ENCODE measurements around the gene ABCC5. TPM values are rescaled to one million over a fixed set of nuclear protein-coding genes. Genes with fewer than 3 reads are reported as not detected.
"Not testable (repeated sequence)": the region's sequence is repeated elsewhere in the genome, so short reads cannot be mapped to it uniquely, and the experiment has no call there.

Gene ABCC5
- total and polyA plus RNA-seq, 2 of the 8 experiments (the other 6 are each of a cell fraction or from before 2014, with no cell fraction given): 25.3 to 40.8 TPM

DNA sequence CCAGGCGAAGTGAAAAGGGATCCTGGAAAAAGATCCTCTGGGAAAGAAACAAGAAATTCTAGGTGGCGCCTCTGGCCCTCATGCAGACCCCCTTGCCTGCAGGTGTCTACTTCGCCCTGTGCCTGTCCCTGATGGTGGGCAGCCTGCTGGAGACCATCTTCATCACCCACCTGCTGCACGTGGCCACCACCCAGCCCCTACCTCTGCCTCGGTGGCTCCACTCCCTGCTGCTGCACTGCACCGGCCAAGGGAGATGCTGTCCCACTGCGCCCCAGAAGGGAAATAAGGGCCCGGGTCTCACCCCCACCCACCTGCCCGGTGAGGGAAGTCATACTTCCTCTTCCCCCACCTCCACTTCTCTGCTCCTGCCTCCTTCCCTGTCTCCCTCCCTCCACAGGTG is 20.6 kb upstream of the ABCC5 start:
- H3K4me3 ChIP-seq (ENCODE audit: extremely low read depth in 1 of 4, insufficient read depth in 2 of 4, low read depth in 3 of 4, low read length in 4 of 4); H4K91ac ChIP-seq (replicated peaks; ENCODE audit: insufficient read length, low read length); FAIRE-seq; POLR2A ChIA-PET (ENCODE audit: partially characterized antibody); H4K20me1 ChIP-seq (replicated peaks in 1 of 2; ENCODE audit: control insufficient read depth in 1 of 2, insufficient read depth in 2 of 2, low read length in 2 of 2); H2BK20ac ChIP-seq (ENCODE audit: low read length); H3K36me3 ChIP-seq (ENCODE audit: control insufficient read depth in 2 of 4, insufficient read depth in 4 of 4, low read length in 3 of 4); H3K23ac ChIP-seq (ENCODE audit: insufficient read length); H2BK120ac ChIP-seq (replicated peaks; ENCODE audit: low read depth, low read length); H2BK12ac ChIP-seq (ENCODE audit: low read depth, low read length); H2BK15ac ChIP-seq (ENCODE audit: low read length); H3K9ac ChIP-seq (replicated peaks in 1 of 4; ENCODE audit: extremely low read depth in 1 of 4, low read depth in 3 of 4, low read length in 3 of 4); H3K9me3 ChIP-seq (ENCODE audit: insufficient read depth in 2 of 2, low read depth in 1 of 2, low read length in 1 of 2); CTCF ChIA-PET (ENCODE audit: partially characterized antibody); DNase-seq (ENCODE audit: low read depth in 1 of 2, low spot score in 2 of 2); H3K4me1 ChIP-seq (replicated peaks in 1 of 4; ENCODE audit: control insufficient read depth in 3 of 4, insufficient read depth in 4 of 4, low read length in 3 of 4); H3K56ac ChIP-seq (replicated peaks; ENCODE audit: insufficient read length, low read depth, low read length); H3K14ac ChIP-seq (ENCODE audit: insufficient read length); H2AFZ ChIP-seq (ENCODE audit: low read length); H3K4ac ChIP-seq (replicated peaks; ENCODE audit: insufficient read length, low read depth, low read length); H2AK5ac ChIP-seq (ENCODE audit: low read depth, low read length); H3K27ac ChIP-seq (ENCODE audit: low read depth, low read length); H3K23me2 ChIP-seq (ENCODE audit: low read depth, low read length); H3K27me3 ChIP-seq (replicated peaks in 1 of 4; ENCODE audit: control insufficient read depth in 3 of 4, extremely low read depth in 1 of 4, insufficient read depth in 3 of 4, low read length in 3 of 4); H4K5ac ChIP-seq (ENCODE audit: insufficient read length, low read depth, low read length); H3K18ac ChIP-seq (ENCODE audit: extremely low read depth, low read length); H3K79me1 ChIP-seq (ENCODE audit: low read depth, low read length); H3K79me2 ChIP-seq (ENCODE audit: control insufficient read depth in 1 of 2, insufficient read depth in 2 of 2, low read length in 2 of 2); H2BK5ac ChIP-seq (ENCODE audit: low read depth, low read length); H3K4me2 ChIP-seq (ENCODE audit: insufficient read depth in 1 of 2, low read depth in 2 of 2, low read length in 2 of 2); H4K8ac ChIP-seq (ENCODE audit: extremely low read depth, insufficient read depth, low read length): not testable (repeated sequence)
- WGBS, 2 experiments (ENCODE audit: extremely low coverage in 1 of 2, insufficient coverage in 1 of 2, insufficient read length in 1 of 2, insufficient replicate concordance in 2 of 2, low coverage in 1 of 2, low lambda C conversion rate in 2 of 2, missing lambda C conversion rate in 1 of 2): 87% methylated on average over 7 of the region's 9 CpGs; no CpG with 5 or more reads in 1 of the 2 experiments

Data from H1 (cell line).